Stomach (tissue), 9 donors: ENCODE data around the gene GABBR2. TPM values are rescaled to one million over a fixed set of nuclear protein-coding genes. Genes with fewer than 3 reads are reported as not detected.

Experiments
- DNase-seq, 2 donors: peaks; one replicate each; pipeline versions ENCODE4 v3.0.0 to v3.0.0-alpha.2; 2013 to 2019
- H3K27ac ChIP-seq, 5 donors: fragments of 200-600 bp in 4 of 5; sonication (generic) in 4 of 5; one replicate each; pipeline ENCODE4 v1.5.1; 2013 to 2019; ENCODE audit warnings: mild to moderate bottlenecking in 1 of 5, moderate library complexity in 1 of 5
- H3K27me3 ChIP-seq, 3 donors: fragments of 200-600 bp; sonication (generic); one replicate each; pipeline ENCODE4 v1.5.1; 2017 to 2019; ENCODE audit warnings: mixed run types in 1 of 3
- H3K36me3 ChIP-seq, 4 donors: fragments of 200-600 bp; sonication (generic); 1 replicate in 3 of 4; 2 replicates in 1 of 4; pipeline ENCODE4 v1.5.1; 2016 to 2019
- H3K4me1 ChIP-seq, 4 donors: fragments of 200-600 bp; sonication (generic); one replicate each; pipeline ENCODE4 v1.5.1; 2016 to 2019
- H3K4me3 ChIP-seq, 4 donors: fragments of 200-600 bp; sonication (generic) in 3 of 4; one replicate each; pipeline ENCODE4 v1.5.1; 2016 to 2019; ENCODE audit warnings: mild to moderate bottlenecking in 1 of 4
- H3K9me3 ChIP-seq, 4 donors: fragments of 200-600 bp; sonication (generic); one replicate each; pipeline ENCODE4 v1.5.1; 2016 to 2019
- CTCF ChIP-seq, 7 experiments: fragments of 450-650 bp in 4 of 7; fragments of 200-600 bp in 3 of 7; sonication (generic) in 3 of 7; IDR thresholded peaks; one replicate each; pipeline ENCODE4 v1.5.1; 2016 to 2019; ENCODE audit warnings: antibody characterized with exemption in 7 of 7, control low read depth in 2 of 7, mild to moderate bottlenecking in 1 of 7
- EP300 ChIP-seq: sonication (generic); formaldehyde crosslinking; IDR thresholded peaks from one replicate; pipeline ENCODE4 v1.6.1; 2017; ENCODE audit warnings: antibody characterized with exemption
- POLR2A ChIP-seq, 4 donors: fragments of 450-650 bp; IDR thresholded peaks; one replicate each; pipeline ENCODE4 v1.6.1; 2016; ENCODE audit warnings: antibody characterized with exemption in 4 of 4, control low read depth in 2 of 4, mild to moderate bottlenecking in 1 of 4, moderate library complexity in 1 of 4
- POLR2AphosphoS5 ChIP-seq, 3 donors: sonication (generic); formaldehyde crosslinking; IDR thresholded peaks; one replicate each; pipeline ENCODE4 v1.6.1; 2016; ENCODE audit warnings: antibody characterized with exemption in 3 of 3
- WGBS, 5 donors: extraction: QIAGEN DNeasy Blood & Tissue Kit in 3 of 5; methylation state at CpG; one replicate each; pipeline versions ENCODE4 v1.1.5 to v1.1.7; 2013 to 2018; 5-methylcytosine and 5-hydroxymethylcytosine counted together
- intact Hi-C: fragments of 100-400 bp; cut with DNase I; formaldehyde crosslinking; loops from one replicate; pipeline ENCODE4 v1.15.1; 2023; ENCODE audit warnings: low total_unique reads
- polyA plus RNA-seq, 3 donors: library from polyadenylated mRNA; stranded (reverse); fragments of 200-250 nt; gene quantifications; one replicate each; pipeline ENCODE4 v1.2.3, GENCODE V29; 2013
- total RNA-seq, 5 donors: library from RNA; depleted of rRNA; stranded (reverse); fragments of >200 nt; gene quantifications; one replicate each; pipeline versions ENCODE4 v1.1.0 to v1.2.3, GENCODE V29; 2014 to 2016
- donor health status: healthy with polysubstance abuse.
- donor health status: Bipolar disorder and iron deficiency.
- donor health status: healthy.

Gene GABBR2
- total and polyA plus RNA-seq, 8 donors: 0.06 to 0.55 (median 0.08) TPM; not detected in 5

DNA sequence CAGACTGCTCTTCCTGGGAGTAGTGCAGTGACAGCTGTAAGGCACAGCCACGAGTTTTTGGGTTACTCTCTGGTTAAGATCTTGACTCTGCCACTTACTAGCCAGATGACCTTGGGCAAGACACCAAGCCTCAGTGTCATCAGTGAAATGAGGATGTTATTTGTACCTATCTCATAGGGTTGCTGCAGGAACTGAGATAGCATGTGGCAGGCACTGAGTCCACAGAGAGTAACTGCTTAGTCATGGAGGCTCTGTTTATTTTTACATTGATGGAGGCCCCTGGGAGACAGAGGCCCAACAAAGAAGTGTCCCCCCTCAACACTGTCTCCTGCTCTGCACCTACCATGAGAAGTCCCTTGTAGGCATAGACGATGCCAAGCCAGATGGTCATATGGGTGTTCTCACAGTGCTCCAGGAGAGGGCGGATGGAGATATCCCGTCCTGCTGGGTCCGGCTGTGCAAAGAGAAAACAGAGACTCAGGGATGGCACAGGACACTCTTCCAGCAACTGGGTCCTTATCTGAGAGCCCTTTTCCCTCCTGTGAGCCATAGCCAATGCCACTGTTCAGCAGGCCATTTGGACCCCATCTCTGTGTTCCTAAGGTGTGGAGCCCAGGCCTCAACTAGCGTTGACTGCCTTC, 397.9 kb downstream of the GABBR2 start:
- TF ChIP-seq POLR2A (IDR thresholded peaks at IDR 0.05) (no peak), CTCF (IDR thresholded peaks at IDR 0.05) (no peak), EP300 (no peak), POLR2AphosphoS5 (IDR thresholded peaks at IDR 0.05) (no peak)
- no peaks in the 10 kb centered on the region for H3K9me3 ChIP-seq
- no peak overlapping the region for H3K27ac ChIP-seq
- 84 to 96% (median 87%) methylated on average over 5 to 6 of the region's 6 CpGs for WGBS, 5 donors
- DNase-seq: no peak
- no peaks in the 10 kb centered on the region for H3K27me3 ChIP-seq
- peaks cover 0 to 5% (median 0%) of the 10 kb centered on the region in 4 donors for H3K4me1 ChIP-seq
- no peaks in the 10 kb centered on the region for H3K36me3 ChIP-seq
- intact Hi-C loops: loop anchor here (10.0 kb wide), 1 partner anchor 464 kb away; no protein-coding TSS in a partner anchor
- no peak overlapping the region for H3K4me3 ChIP-seq

- DNase-seq: no peak
- no peaks in the 10 kb centered on the region for H3K27me3 ChIP-seq
- no peak overlapping the region for H3K4me3 ChIP-seq
- intact Hi-C loops: no loop called here
- peaks cover 0 to 8% (median 0%) of the 10 kb centered on the region in 4 donors for H3K4me1 ChIP-seq
- H3K27ac ChIP-seq: no peak overlapping the region
- no peaks in the 10 kb centered on the region for H3K36me3 ChIP-seq
- TF ChIP-seq CTCF (IDR thresholded peaks at IDR 0.05): no peak
- TF ChIP-seq POLR2A (IDR thresholded peaks at IDR 0.05): no peak
- TF ChIP-seq POLR2AphosphoS5 (IDR thresholded peaks at IDR 0.05): no peak
- TF ChIP-seq EP300: no peak
- no peaks in the 10 kb centered on the region for H3K9me3 ChIP-seq
- WGBS, 5 donors: 56 to 65% (median 64%) methylated on average over 7 of the region's 7 CpGs
Observed at GRCh38 chr9:98306384-98307145, 402.2 kb downstream of the GABBR2 start.

DNA sequence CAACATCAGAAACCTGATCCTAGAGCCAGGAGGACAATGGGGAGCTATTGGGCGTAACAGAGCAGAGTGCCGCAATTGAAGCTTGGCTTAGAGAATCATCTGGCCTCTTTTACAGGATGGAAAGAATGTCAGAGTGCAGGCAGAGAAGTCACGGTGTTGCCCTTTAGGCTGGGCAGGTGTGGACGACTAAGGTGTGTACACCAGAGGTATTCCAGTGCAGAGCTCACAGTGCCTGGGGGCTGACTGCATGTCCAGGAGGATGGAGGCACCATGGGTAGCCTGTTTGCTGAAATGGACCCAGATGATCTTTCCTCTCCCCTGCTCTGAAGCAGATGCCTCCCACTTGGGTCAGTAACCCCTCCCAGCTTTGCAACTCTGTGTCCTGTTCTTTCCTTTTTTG, 404.4 kb downstream of the GABBR2 start:
- intact Hi-C loops: no loop called here
- WGBS, 5 donors: 76 to 87% (median 81%) methylated on average over 4 of the region's 4 CpGs

More for the DNA sequence above, 404.4 kb downstream of the GABBR2 start:
- Histone ChIP-seq H3K27ac (no peak overlapping the region), H3K4me1 (peaks cover 0 to 8% (median 0%) of the 10 kb centered on the region in 4 donors), H3K36me3 (no peaks in the 10 kb centered on the region), H3K9me3 (no peaks in the 10 kb centered on the region), H3K27me3 (no peaks in the 10 kb centered on the region), H3K4me3 (no peak overlapping the region)
- no peak for TF ChIP-seq EP300
- no peak for TF ChIP-seq POLR2AphosphoS5 (IDR thresholded peaks at IDR 0.05)
- no peak for TF ChIP-seq POLR2A (IDR thresholded peaks at IDR 0.05)
- TF ChIP-seq CTCF (IDR thresholded peaks at IDR 0.05): no peak
- DNase-seq: no peak
